Mucosa of descending colon (tissue), 3 donors: ENCODE measurements around the gene LRP1B. TPM values are rescaled to one million over a fixed set of nuclear protein-coding genes. Genes with fewer than 3 reads are reported as not detected.

ENCODE experiments used
- ATAC-seq: fragments of 200-7000 bp; cut with Tn5 transposase; one replicate; pipeline ENCODE4 v1.9.1; 2020; ENCODE audit warnings: mild to moderate bottlenecking, moderate library complexity
- DNase-seq, 3 donors: peaks; one replicate each; pipeline ENCODE4 v3.0.0-alpha.2; 2020
- H3K36me3 ChIP-seq: fragments of 200-600 bp; one replicate; pipeline ENCODE4 v1.8.0; 2021; ENCODE audit warnings: low read depth, mild to moderate bottlenecking
- H3K4me1 ChIP-seq: fragments of 200-600 bp; one replicate; pipeline ENCODE4 v1.8.0; 2021; ENCODE audit warnings: low read depth, mild to moderate bottlenecking
- H3K4me3 ChIP-seq: fragments of 200-600 bp; one replicate; pipeline ENCODE4 v1.8.0; 2021; ENCODE audit warnings: mild to moderate bottlenecking
- H3K9me3 ChIP-seq: fragments of 200-600 bp; one replicate; pipeline ENCODE4 v1.8.0; 2021; ENCODE audit warnings: mild to moderate bottlenecking
- CTCF ChIP-seq: fragments of 200-600 bp; IDR thresholded peaks from one replicate; pipeline ENCODE4 v1.8.0; 2022; ENCODE audit warnings: antibody characterized with exemption, mild to moderate bottlenecking
- intact Hi-C, 2 donors: fragments of 100-400 bp; cut with DNase I in 1 of 2; cut with micrococcal nuclease in 1 of 2; formaldehyde crosslinking; loops; one replicate each; pipeline versions ENCODE4 v1.11.0 to v1.11.1; 2022; cut with DNase I, micrococcal nuclease
- total RNA-seq, 3 donors: library from RNA; stranded (reverse); fragmentation: NEBNext Ultra II Directional in 2 of 3; extraction: Animal tissue kit (Norgen Biotek cat#: 25700) in 2 of 3; gene quantifications; one replicate each; pipeline versions ENCODE4 v1.2.1 to v1.2.4, GENCODE V29; 2021 to 2023
- donor health status: DM: no; HTN: no; CAD: no; lungs with moderate emphysema.
- donor health status: DM: no; HTN: no; CAD: no.
- donor health status: DM: no; HTN: yes; CAD: no.

LRP1B gene
- total RNA-seq, 3 donors from 2014 or later = 0.12 to 1.6 (median 0.20) TPM

GRCh38 chr2:140643761-140644187 is 1487.0 kb downstream of the LRP1B start:
- ATAC-seq (no peak), DNase-seq (no peak)
- no peak for TF ChIP-seq CTCF
- no peaks in the 10 kb centered on the region for H3K4me1 ChIP-seq
- no peaks in the 10 kb centered on the region for H3K9me3 ChIP-seq
- intact Hi-C loops = no loop called here
- no peak overlapping the region for H3K4me3 ChIP-seq
- H3K36me3 ChIP-seq = no peaks in the 10 kb centered on the region

- DNase-seq = no peak
- Histone ChIP-seq H3K4me3 (no peak overlapping the region), H3K36me3 (no peaks in the 10 kb centered on the region), H3K4me1 (no peaks in the 10 kb centered on the region), H3K9me3 (no peaks in the 10 kb centered on the region)
- intact Hi-C loops = no loop called here
- ATAC-seq = no peak
- TF ChIP-seq CTCF = no peak
These were observed 1489.7 kb downstream of the LRP1B start for GRCh38 chr2:140641163-140641562.

- Histone ChIP-seq H3K36me3 (no peaks in the 10 kb centered on the region), H3K4me3 (no peak overlapping the region), H3K9me3 (no peaks in the 10 kb centered on the region), H3K4me1 (no peaks in the 10 kb centered on the region)
- no peak for TF ChIP-seq CTCF
- no peak for ATAC-seq
- no peak for DNase-seq
- intact Hi-C loops = no loop called here
These were observed 1491.2 kb downstream of the LRP1B start for GRCh38 chr2:140639628-140640027.

- Histone ChIP-seq H3K4me1 (no peaks in the 10 kb centered on the region), H3K9me3 (no peaks in the 10 kb centered on the region), H3K4me3 (no peak overlapping the region), H3K36me3 (no peaks in the 10 kb centered on the region)
- DNase-seq (no peak), ATAC-seq (no peak)
- intact Hi-C loops = no loop called here
- no peak for TF ChIP-seq CTCF
These were observed 1500.3 kb downstream of the LRP1B start for GRCh38 chr2:140630557-140630956.

- ATAC-seq (no peak), DNase-seq (no peak)
- no peak for TF ChIP-seq CTCF
- no peaks in the 10 kb centered on the region for H3K9me3 ChIP-seq
- H3K4me1 ChIP-seq = no peaks in the 10 kb centered on the region
- intact Hi-C loops = no loop called here
- no peak overlapping the region for H3K4me3 ChIP-seq
- H3K36me3 ChIP-seq = no peaks in the 10 kb centered on the region
These were observed 1502.9 kb downstream of the LRP1B start for GRCh38 chr2:140627885-140628284.

GRCh38 chr2:140627136-140627535 is 1503.7 kb downstream of the LRP1B start:
- Histone ChIP-seq H3K4me1 (no peaks in the 10 kb centered on the region), H3K36me3 (no peaks in the 10 kb centered on the region), H3K4me3 (no peak overlapping the region), H3K9me3 (no peaks in the 10 kb centered on the region)
- intact Hi-C loops = no loop called here
- DNase-seq (no peak), ATAC-seq (no peak)
- TF ChIP-seq CTCF = no peak
